IPS DF 19.7 (cell line): ENCODE data around the gene ARHGEF6.
A peak's percentile ranks its signal among the peaks of the same experiment; 100 is the strongest.

Experiments
- DNase-seq: peaks from one replicate; pipeline ENCODE4 v3.0.0-alpha.2; 2013; ENCODE audit warnings: low read depth, low spot score

ARHGEF6 gene

DNA sequence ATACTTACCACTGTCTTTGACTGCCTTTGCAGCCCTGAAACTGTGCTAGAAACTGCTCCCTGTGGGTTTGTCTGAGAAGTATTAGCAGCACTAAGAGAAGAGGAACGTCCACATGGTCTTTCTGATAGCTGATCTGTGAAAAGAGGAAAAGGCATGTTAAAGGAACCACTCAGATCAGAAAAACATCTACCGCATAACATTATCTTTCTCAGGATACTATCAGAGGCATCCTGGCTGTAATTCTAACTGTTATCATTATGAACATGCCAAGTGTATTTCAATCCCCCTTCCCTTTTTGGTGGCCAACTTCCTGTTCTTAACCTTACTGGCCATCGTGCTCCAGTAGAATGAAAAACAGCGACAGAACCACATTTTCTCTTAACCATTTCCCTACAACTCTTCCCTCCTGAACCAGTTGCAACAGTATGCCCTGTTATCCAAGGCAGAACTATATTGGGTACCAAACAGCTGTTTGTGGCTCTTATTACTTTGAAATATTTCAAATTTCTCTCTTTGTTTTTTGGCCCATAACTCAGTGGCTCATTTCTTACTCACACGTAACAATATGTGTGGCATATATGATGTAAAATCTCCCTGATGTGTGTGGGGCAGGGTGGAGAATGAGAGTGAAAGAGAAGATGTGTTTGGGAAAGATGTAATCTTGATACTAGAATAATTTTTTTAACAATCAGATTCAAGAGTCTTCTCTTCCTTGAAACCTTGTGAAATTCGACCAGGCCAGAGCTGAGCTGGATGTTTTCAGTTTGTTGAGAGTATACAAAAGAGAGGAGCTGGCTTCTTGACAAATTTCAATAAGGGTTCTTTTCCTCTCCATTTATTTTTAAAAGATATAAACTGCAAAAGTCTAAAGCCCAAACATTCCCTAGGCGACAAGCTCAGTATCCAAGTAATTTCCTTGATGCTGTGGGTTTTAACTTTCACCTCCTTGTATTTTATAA lies 35.2 kb downstream of the ARHGEF6 start:
- DNase-seq: no peak

DNA sequence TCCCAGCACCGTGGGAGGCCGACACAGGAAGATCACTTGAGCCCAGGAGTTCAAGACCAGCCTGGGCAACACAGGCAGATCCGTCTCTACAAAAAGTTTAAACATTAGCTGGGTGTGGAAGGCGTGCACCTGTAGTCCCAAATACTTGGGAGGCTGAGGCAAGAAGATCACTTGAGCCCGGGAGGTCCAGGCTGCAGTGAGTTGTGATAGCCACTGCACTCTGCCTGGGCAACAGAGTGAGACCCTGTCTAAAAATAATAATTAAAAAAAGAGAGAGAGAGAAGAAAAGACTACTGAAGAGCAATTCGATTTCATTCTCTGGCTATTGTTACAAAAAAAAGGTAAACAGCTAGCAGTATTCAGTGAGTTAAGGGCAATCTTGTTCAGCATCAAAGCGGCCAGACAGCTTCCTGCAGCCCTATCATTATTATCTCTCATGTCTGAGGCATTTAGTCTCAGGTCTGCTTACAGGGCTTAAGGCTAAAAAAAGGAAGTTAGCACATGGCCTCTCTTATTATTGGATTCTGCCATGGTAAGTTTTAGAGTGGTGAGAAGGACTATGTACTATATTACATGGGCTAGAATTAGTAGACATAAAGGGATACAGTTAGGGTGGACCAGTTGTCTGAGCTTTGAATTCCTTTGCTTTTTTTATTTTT lies 37.9 kb downstream of the ARHGEF6 start:
- DNase-seq: no peak

DNA sequence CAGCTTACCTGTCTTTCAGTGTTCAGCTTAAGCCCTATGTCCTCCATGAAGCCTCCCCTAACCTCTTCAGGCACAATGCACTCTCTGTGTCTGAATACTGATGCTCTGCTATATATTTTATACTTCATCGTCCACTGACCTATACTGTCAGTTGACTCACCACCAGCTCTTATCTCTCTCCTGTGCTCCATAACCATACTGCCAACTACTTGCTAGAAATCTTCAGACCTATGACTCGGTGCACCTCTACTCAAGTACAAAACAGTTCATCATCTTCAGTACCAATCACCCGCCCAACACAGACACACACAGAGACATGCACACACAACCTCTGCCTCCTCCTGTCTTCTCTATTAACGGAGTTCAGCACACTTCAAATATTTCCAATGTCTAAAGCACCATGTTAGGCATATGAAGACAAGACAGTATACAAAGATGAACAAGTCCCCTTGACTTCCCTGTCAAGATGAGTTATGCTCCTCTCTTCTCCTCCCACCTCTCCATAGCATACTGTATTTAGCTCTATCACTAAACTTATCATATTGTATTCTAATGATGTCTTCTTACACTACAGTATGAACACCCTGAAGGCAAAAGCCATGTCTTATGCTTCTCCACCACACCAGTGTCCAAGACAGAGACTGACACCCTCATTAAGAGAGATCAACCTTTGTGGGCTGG lies 42.5 kb downstream of the ARHGEF6 start:
- no peak for DNase-seq

DNA sequence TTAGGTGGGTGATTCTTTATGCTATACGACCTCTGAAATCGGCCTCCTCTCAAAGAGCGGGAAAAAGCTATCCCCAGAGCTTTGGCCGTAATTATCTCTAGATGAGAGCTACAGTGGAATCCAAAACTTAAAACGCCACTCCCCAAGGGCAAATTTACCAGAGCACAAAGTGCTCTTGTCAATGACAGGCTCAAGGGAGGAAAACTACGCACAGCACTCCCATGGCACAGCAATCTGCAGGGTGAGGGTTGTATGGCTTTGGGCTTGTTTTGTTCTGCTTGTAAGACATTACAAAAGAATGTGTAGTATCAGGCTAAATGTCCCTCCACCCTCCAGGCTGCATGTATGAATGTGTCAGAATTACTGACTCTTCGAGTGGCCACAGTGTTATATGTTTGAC lies 44.0 kb downstream of the ARHGEF6 start:
- no peak for DNase-seq

DNA sequence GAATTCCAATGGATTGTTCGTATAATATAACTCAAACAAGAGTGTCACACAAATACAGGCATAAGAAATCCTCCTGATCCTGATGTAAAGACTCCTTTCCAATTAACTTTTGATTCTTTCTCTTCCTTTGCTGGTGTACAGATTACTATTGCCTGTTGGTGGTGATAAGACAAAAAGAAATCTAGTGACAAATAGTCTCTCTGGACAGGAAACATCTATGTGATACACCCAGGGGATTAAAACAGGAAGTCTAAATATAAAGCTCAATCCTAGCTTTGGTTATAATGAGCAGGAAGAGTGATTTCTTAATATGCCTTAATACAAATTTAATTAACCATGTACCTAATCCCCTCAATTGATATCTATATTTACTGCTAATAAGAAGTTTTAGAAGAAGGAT lies 45.1 kb downstream of the ARHGEF6 start:
- no peak for DNase-seq

DNA sequence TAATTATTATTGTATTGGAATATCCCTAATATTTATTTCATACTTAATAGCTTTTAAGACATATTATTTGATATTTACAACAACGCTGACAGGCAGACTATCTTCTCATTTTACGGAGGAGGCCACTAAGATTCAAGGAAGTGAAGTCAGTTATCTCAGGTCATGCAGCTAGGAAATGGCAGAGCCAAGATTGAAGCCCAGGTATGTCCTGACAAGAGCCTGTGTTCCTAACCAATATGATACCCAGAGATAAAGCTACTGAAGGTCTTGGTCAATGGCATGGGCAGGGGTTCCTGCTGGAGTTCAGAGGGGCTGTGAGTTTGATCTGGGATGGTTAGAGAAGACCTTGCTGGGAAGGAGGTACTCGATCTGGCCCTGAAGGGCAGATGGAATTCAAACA lies 47.1 kb downstream of the ARHGEF6 start:
- DNase-seq: no peak

DNA sequence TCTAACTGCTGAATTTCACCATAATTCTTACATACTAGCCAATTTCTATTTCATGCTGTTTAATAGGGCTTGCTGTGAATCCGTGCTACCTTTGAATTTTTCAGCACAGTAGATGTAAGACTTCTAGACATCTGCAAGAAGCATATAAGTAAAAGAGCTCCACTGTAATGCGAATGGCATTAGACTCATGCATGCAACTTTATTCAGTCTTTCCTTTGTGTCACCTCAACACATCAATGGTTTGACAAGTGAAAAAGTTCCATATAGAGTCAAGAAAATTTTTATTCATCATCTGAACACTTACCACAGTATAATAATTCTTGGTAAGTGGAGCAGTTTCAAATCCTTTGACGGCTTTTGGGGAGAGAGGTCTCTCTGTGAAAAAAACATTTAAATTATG lies 48.9 kb downstream of the ARHGEF6 start:
- DNase-seq: no peak

DNA sequence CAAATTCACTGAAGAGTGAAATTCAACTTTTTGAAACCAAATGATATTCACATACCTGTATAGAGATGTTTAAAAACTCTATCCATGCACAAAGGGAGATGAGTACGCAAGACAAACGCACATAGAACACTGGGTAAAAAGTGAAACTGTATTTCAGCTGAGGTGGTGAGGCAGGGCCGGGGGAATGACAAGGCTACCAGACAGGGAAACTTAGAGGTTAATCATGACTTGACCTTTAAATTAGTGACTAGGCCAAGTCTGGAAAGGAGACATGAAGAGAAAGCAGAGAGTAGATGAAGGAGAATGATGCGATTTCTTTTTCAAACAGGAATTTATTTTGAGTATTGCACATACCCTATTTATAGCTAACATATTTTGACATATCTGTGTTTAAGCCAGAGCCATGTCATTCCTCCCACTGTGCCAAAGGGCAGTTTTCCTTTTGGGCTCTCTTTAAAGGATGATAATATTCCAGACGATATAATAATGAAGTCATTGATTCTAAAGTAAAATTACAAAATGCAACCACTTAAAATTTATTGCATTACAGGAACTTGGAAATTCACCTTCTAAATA lies 49.4 kb downstream of the ARHGEF6 start:
- no peak for DNase-seq

DNA sequence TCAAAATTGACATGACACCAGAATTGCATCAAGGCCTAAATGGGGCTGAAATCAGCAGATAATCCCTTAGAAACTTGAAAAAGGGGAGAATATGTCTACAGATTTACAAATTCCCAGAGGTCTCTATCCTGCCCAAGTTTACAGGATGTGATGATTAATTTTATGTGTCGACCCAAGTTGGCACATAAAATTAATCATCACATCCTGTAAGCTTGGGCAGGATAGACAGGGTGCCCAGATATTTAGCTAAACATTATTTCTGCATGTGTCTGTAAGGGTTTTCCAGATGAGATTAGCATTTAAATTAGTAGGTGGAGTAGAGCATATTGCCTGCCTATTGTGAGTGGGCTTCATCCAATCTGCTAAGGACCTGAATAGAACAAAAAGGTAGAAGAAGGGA lies 52.3 kb downstream of the ARHGEF6 start:
- DNase-seq: no peak

DNA sequence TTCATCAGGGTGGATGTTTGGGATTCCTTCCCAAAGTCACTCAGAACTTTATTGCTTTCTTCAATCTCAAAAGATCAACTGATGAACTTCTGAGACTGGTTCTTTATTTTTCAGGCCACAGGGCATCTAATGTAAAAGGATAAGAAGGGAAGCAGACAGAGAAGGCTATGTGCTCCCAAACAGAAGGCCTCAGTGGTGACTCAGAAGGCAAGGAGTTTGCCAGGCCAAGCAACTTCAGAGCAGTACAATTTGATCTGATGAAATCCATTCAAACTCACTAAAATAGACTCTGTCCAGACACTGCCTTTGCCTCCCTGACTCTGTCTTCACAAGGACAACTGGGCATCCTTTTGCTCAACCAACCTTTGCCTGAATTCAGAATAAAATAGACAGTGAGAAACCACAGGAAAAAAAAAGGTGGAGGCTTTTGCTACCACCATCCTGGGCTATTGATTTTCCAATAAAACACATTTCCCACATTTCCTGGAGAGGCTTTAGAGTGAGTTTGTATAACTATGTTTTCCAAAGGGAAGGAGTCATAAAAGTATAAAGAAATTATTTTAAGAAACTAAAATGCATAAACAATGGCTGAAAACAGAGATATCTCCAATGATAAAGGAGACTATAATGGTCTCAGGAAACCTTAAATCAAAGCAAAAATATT lies 55.2 kb downstream of the ARHGEF6 start:
- no peak for DNase-seq

DNA sequence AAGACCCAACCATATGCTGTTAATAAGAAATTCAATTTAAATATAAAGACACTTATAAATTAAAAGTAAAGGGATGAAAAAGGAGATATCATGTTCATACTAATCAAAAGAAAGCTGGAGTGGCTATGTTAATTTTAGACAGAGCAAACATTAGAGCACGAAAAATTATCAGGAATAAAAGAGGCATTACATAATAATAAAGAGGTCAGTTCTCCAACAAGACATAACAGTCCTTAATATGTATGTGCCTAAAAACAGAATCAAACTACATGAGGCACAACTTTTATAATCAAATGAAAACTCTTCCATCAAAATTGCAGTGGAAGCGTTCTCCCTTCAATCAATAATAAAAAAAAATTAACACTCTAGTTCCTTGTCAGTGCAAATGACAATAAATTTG lies 62.6 kb downstream of the ARHGEF6 start:
- no peak for DNase-seq

DNA sequence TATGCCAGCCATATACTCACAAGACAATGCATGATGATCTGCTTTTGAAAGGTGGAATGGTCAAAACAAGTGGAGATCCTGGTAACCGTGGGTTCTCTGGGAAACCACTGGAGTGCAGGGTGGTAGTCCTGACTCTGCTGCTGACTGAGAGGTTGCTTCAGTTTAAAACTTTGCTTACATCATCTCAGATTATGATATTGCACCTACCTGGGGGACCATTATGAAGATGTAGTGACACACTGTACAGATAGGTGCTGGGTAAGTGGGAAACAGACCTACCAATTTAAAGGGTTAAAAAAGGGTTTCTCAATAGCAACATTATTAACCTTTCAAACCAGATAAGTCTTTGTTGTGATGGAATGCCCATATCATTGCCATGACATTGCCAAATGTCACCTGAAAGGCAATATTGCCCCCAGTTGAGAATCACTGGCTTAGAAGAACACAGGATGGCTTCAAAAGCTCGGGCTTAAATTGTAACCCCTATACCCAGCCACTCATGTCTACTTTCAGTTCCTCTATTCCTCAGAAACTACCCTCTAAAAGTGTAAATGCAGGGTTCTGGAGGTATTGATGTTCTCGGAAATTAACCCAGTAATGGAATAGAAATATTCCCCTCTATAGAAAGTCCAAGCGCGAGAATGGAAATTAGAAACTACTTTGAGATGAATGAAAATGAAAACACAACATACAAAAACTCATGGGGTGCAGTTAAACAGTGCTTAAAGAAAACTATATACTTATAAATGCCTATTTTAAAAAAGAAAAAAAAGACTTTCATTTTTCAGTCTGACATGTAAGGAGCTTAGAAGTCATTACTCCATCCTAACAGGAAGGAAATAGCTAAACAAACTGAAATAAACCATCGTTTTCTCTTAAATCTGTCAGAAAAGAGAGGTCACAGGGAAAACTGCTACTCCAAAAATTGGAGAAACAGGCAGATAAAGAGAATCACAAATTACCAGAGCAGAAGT lies 65.8 kb downstream of the ARHGEF6 start:
- DNase-seq: no peak

DNA sequence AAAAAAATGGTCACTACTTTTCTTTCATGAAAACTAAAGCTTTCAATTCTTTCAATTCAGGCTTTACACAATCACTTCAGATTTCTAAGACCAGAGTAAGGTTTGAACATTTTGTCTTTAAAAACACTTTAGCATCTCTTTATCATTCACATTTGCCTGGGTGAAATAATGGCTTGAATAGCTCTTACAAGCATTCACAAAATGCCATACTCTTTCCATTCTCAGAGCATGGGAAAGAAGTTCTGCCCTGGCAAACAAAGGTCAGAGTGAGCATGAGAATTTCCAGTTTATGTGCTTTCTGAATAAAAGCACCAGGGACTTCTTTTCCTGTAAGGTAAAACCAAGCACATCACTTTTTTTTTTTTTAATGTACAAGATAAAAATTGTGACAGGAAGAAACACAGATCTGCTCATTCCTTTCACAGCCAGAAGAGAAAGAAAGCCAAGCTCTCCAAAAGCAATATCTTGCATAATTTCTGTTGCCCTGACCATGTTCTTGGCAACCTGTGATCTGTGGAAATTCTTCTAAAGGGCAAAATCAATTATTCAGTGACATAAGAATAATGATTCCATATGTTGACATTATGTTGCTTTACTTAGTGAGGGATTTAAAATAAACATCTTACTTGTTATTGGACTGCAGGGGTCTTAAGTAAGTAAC lies 68.0 kb downstream of the ARHGEF6 start:
- no peak for DNase-seq

DNA sequence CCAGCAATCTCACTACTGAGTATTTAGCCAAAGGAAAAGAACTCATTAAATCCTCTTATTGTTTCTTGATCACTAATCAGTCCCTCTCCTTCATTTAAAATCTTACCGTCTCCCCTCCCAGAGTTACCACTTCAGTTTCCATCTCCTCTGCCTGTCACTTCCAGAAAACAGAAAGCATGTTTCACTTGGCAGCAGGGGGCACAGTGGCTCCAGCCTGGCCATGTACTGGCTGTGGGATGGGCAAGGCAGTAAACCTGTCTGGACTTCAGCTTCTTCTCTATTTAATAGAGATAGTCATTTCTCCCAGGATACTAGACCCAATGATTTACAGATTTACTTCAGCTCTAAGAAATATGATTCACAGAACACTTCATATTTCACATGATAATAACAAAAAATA lies 69.6 kb downstream of the ARHGEF6 start:
- no peak for DNase-seq

DNA sequence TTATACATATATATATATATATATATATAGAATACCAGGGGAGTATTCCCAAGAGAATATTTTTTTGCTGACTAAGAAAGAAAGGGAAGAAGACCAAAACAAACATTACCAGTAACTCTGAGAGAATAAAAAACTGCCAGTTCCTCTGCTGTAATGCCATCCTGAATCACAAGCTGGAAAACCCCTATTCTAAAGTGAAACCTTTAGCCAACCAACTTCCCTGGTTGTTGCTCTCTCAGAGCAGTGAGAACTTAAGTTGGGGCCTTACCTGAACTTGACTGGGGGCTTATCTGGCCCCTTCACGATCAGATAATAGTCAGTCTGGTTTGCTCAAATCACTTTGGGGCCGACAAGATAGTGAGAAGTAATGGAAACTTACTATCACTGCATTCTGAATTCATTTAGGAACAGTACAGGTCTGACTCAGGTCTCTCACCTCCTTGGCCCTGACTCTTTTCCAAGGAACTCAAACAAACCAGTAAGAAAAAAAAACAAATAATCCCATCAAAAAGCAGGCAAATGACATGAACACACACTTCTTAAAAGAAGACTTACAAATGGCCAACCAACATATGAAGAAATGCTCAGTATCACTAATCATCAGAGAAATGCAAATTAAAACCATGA lies 70.3 kb downstream of the ARHGEF6 start:
- no peak for DNase-seq

DNA sequence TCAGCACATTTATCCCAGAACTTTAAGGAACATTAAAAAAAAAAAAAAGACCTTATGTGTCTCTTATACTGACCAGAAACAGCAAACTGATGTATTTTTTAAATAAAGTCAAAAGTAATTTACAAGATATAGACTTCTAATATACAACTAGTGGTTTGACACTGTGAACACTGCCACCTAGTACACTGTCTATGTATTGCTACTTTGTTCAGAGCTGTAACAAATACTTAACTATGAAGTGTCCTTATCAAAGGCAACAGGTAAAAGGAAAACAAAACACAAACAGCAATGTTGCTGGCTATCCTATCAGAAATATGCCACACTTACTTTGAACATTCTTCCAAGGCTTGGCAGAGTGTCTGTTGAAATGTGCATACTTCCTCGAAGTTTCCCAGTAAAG lies 72.4 kb downstream of the ARHGEF6 start:
- no peak for DNase-seq

DNA sequence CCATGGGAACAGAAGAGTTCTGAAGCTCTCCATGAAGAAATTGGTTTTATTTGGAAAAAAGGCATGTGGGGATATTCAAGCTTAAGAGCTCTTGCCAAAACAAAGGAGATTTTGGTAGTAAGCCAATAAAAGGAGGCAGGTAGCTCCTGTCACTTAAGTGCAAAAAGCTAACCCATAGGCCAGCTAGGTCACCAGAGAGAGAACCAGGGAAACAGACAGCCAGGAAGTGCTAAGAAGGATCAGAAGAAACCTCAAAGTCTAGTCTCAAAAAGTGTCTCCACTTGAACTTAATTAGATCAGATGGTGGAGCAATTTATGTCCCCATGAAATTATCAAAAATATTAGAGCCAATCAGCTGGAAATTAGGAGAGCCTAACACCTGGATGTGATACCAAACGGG lies 83.6 kb downstream of the ARHGEF6 start:
- no peak for DNase-seq

DNA sequence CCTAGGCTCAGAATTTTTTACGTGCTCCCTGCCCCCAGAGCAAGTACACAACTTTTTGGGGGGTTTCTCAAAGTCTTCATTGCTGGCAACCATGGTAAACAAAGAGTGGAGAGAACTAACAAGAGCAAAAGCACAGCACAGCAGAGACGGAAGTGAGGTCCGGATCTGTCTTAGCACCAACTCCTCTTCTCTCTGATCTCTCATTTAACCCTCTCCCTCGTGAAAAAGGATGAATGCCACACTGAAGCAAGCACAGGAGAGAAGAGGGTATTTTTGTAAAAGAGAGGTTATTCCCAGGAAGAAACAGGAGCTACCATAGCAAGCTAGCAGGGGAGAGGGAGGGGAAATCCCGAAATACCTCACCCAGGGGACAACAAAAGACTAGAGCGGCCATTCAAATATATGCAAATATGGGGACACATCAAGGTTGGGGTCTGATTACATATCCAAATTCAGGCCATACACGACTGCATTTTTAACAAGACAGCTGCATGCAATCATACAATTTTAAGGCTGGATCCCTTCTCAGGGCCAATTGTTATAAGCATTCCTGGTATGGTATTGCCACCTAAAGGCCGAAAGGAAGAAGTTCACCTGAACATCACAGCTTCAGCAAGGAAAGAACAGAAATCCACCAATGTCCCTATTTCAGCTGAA lies 86.2 kb downstream of the ARHGEF6 start:
- peak; percentile 28 for DNase-seq

DNA sequence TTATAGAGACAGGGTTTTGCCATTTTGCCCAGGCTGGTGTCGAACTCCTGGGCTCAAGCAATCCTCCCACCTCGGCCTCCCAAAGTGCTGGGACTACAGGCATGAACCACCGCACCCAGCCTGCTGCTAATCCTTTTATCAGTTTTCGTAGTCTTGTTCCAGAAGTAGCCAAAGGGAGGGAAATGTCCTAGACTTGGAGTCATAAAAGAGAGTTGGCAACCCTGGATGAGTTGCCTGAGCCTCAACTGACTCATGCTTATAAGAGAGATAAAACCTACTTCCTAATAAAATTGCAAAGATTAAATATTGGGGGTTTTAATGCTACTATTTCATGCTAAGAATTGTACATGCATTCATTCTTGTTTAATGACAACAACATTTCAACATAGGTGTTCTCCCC lies 88.5 kb downstream of the ARHGEF6 start:
- DNase-seq: no peak
